OCI-LY3 (cell line): ENCODE results near the gene STON2.

Source experiments
- H2AFZ ChIP-seq: fragments of 200-600, 300-600 bp; shearing (Covaris generic); 2 replicates; pipeline ENCODE4 v1.6.0; 2014; ENCODE audit warnings: antibody characterized with exemption, low read depth, low read length
- H3K27ac ChIP-seq: fragments of 200-600, 300-600 bp; sonication (generic); 2 replicates; pipeline ENCODE4 v1.5.1; 2014; ENCODE audit warnings: mild to moderate bottlenecking, low read length, moderate library complexity, mixed read lengths
- H3K27me3 ChIP-seq: fragments of 200-600, 300-600 bp; sonication (generic); 2 replicates; pipeline ENCODE4 v1.6.1; 2014; ENCODE audit warnings: low read depth, low read length, mixed read lengths
- H3K36me3 ChIP-seq: fragments of 200-600, 300-600 bp; sonication (generic); replicated peaks from 2 replicates; pipeline ENCODE3; 2014; ENCODE audit warnings: low read depth, low read length, mixed read lengths
- H3K4me1 ChIP-seq: fragments of 300-600, 200-600 bp; sonication (generic); 2 replicates; pipeline ENCODE4 v1.6.1; 2014; ENCODE audit warnings: low read length, mixed read lengths
- H3K4me2 ChIP-seq: fragments of 200-600, 300-600 bp; sonication (generic); 2 replicates; pipeline ENCODE4 v1.6.1; 2014; ENCODE audit warnings: low read length, mixed read lengths
- H3K4me3 ChIP-seq: fragments of 300-600, 200-600 bp; sonication (generic); 2 replicates; pipeline ENCODE4 v1.5.1; 2014; ENCODE audit warnings: antibody characterized with exemption, mild to moderate bottlenecking, low read length, moderate library complexity
- H3K79me2 ChIP-seq: fragments of 300-600, 200-600 bp; shearing (Covaris generic); 2 replicates; pipeline ENCODE4 v1.6.1; 2014; ENCODE audit warnings: mild to moderate bottlenecking, low read length, mixed read lengths
- H3K9ac ChIP-seq: fragments of 300-600, 200-600 bp; shearing (Covaris generic); 2 replicates; pipeline ENCODE4 v1.6.0; 2014; ENCODE audit warnings: mild to moderate bottlenecking, low read length, moderate library complexity
- H3K9me3 ChIP-seq: fragments of 200-600, 300-600 bp; shearing (Covaris generic); 2 replicates; pipeline ENCODE4 v1.6.1; 2014; ENCODE audit warnings: low read length, mixed read lengths; ENCODE audit not compliant: insufficient read depth
- H4K20me1 ChIP-seq: fragments of 200-600, 300-600 bp; sonication (generic); 2 replicates; pipeline ENCODE4 v1.6.1; 2016; ENCODE audit warnings: low read length, mixed read lengths; ENCODE audit not compliant: insufficient read depth
- EZH2phosphoT487 ChIP-seq: fragments of 200-600 bp; shearing (Covaris generic); IDR thresholded peaks from 2 replicates; pipeline ENCODE4 v1.6.1; 2018; ENCODE audit warnings: antibody characterized with exemption, mixed run types, low read depth
- TF ChIP-seq, protein P1 (sequence below): fragments of 200-600, 300-600 bp; sonication (generic); IDR thresholded peaks from 2 replicates; pipeline ENCODE4 v1.5.1; 2014; ENCODE audit warnings: antibody characterized with exemption, low read length, low read depth

The STON2 gene

GRCh38 chr14:81289516-81289915, 110.6 kb downstream of the STON2 start:
- Histone ChIP-seq H3K9me3 (no peaks in the 10 kb centered on the region), H2AFZ (no peak overlapping the region), H3K4me2 (no peak overlapping the region), H3K27me3 (peaks cover 27% of the 10 kb centered on the region), H3K4me3 (no peak overlapping the region), H3K79me2 (no peaks in the 10 kb centered on the region), H3K36me3 (no peaks in the 10 kb centered on the region), H4K20me1 (no peaks in the 10 kb centered on the region), H3K27ac (no peak overlapping the region), H3K9ac (no peak overlapping the region), H3K4me1 (peaks cover 31% of the 10 kb centered on the region)
- no peak for TF ChIP-seq EZH2phosphoT487
- TF ChIP-seq, protein P1, sequence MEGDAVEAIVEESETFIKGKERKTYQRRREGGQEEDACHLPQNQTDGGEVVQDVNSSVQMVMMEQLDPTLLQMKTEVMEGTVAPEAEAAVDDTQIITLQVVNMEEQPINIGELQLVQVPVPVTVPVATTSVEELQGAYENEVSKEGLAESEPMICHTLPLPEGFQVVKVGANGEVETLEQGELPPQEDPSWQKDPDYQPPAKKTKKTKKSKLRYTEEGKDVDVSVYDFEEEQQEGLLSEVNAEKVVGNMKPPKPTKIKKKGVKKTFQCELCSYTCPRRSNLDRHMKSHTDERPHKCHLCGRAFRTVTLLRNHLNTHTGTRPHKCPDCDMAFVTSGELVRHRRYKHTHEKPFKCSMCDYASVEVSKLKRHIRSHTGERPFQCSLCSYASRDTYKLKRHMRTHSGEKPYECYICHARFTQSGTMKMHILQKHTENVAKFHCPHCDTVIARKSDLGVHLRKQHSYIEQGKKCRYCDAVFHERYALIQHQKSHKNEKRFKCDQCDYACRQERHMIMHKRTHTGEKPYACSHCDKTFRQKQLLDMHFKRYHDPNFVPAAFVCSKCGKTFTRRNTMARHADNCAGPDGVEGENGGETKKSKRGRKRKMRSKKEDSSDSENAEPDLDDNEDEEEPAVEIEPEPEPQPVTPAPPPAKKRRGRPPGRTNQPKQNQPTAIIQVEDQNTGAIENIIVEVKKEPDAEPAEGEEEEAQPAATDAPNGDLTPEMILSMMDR = no peak

DNA sequence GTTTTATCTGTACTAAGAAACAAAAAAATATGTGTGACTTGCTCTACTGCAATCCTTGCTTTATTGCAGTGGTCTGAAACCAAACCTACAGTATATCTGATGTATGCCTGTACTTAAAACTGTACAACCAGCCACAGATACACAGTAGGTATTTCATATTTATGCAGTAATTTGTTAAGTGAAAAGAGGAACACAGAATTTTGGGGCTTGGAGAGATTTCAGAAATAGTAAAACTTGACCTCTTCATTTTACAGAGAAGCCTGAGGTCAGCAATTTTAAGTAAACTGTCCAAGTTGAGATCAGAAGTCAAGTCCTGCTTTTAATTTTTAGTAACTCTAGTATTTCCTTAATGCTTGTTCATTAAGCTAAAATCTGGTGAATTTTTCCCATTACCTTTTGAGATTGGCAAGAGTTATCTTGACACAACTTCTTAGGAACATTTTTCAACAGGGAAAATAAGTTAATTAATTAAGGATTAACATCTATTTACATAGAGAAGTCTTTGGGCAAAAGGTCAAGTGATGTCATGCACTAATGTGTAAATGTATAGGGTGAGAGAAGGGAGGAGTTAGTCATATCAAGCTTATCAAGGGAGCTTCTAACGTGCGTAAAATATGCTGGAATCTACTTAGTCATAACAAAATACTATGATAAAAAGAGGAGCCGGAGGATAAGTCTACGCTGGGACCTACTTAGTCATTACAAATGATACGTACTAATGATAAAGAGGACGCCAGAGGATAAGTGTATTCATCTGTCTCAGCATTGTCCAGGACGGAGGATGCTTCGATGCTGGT, 113.4 kb downstream of the STON2 start:
- TF ChIP-seq, protein P1 = no peak
- TF ChIP-seq EZH2phosphoT487 = no peak
- Histone ChIP-seq H3K36me3 (no peaks in the 10 kb centered on the region), H3K4me1 (peaks cover 37% of the 10 kb centered on the region), H3K9ac (no peak overlapping the region), H3K79me2 (no peaks in the 10 kb centered on the region), H3K4me3 (peak overlapping the region; percentile 12; the same call in 1 of the 2 replicates), H4K20me1 (no peaks in the 10 kb centered on the region), H2AFZ (no peak overlapping the region), H3K4me2 (peak overlapping the region; percentile 40), H3K27ac (0 out of 2 replicates have a peak overlapping the region, but pooled peaks have one; percentile 1), H3K9me3 (no peaks in the 10 kb centered on the region), H3K27me3 (peaks cover 27% of the 10 kb centered on the region)

GRCh38 chr14:81285245-81285644, 114.9 kb downstream of the STON2 start:
- peak overlapping the region; percentile 31; the same call in 1 of the 2 replicates for H3K27ac ChIP-seq

GRCh38 chr14:81281332-81281731, 118.8 kb downstream of the STON2 start:
- Histone ChIP-seq H2AFZ (no peak overlapping the region), H3K4me3 (no peak overlapping the region), H3K79me2 (no peaks in the 10 kb centered on the region), H3K4me2 (no peak overlapping the region), H3K4me1 (peaks cover 34% of the 10 kb centered on the region), H3K36me3 (no peaks in the 10 kb centered on the region), H3K27ac (no peak overlapping the region), H3K9me3 (no peaks in the 10 kb centered on the region), H3K9ac (no peak overlapping the region), H3K27me3 (peaks cover 25% of the 10 kb centered on the region), H4K20me1 (no peaks in the 10 kb centered on the region)
- TF ChIP-seq, protein P1 = no peak
- no peak for TF ChIP-seq EZH2phosphoT487

More at GRCh38 chr14:81285245-81285644, 114.9 kb downstream of the STON2 start:
- H3K36me3 ChIP-seq = no peaks in the 10 kb centered on the region
- no peak overlapping the region for H3K9ac ChIP-seq
- no peaks in the 10 kb centered on the region for H4K20me1 ChIP-seq
- H3K79me2 ChIP-seq = no peaks in the 10 kb centered on the region
- H2AFZ ChIP-seq = no peak overlapping the region
- TF ChIP-seq EZH2phosphoT487 = no peak
- TF ChIP-seq, protein P1 = no peak
- H3K4me1 ChIP-seq = peaks cover 37% of the 10 kb centered on the region
- peaks cover 23% of the 10 kb centered on the region for H3K27me3 ChIP-seq
- H3K9me3 ChIP-seq = no peaks in the 10 kb centered on the region
- H3K4me3 ChIP-seq = no peak overlapping the region; the same call in 1 of the 2 replicates
- H3K4me2 ChIP-seq = peak overlapping the region; percentile 62
